Astrocyte of the spinal cord (primary cell): ENCODE measurements around the gene CHCHD10.

ENCODE experiments used
- DNase-seq: peaks from one replicate; pipeline ENCODE4 v3.0.0; 2011; ENCODE audit warnings: low read depth, low spot score
- H3K4me3 ChIP-seq: 2 replicates; pipeline ENCODE4 v1.5.1; 2011; ENCODE audit warnings: low read depth, mild to moderate bottlenecking, low read length, moderate library complexity
- in situ Hi-C: cut with HindIII; loops from 2 replicates; pipeline ENCODE4 v1.10.0; 2017; ENCODE audit warnings: low sequenced_read_pairs
- TF ChIP-seq, protein P1 (sequence below): IDR thresholded peaks from 2 replicates; pipeline ENCODE4 v1.5.1; 2012; ENCODE audit warnings: low read depth, mild to moderate bottlenecking, low read length, inconsistent platforms

The CHCHD10 gene

DNA sequence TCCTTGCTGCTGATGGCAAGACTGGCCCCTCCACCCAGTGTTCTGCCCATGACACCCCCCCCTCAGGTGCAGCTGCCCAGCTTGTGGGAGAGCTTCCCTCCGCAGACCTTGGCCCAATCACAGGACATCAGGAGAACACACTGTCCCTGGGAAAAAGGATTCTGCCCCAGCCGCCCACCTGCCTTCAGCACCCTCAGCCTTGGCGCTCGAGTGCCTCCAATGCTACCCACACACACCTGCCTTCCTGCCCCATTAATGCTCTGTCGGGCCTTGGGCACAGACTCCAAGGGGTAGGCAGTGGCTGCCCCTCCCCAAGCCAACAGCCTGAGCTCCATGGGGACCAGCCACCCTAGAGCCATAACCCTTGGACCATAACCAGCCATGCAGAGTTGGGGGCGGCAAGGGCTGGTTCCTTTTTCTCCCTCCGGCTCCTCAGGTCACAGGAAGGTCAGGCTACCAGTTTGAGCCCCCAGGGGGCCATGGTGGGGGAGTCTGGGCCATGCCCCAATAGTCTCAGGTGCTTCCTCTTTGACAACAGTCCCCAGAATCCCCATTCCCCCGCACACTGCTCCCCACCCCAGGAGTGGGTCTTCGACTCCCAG lies 15.6 kb downstream of the CHCHD10 start:
- DNase-seq, result no peak
- TF ChIP-seq, protein P1, sequence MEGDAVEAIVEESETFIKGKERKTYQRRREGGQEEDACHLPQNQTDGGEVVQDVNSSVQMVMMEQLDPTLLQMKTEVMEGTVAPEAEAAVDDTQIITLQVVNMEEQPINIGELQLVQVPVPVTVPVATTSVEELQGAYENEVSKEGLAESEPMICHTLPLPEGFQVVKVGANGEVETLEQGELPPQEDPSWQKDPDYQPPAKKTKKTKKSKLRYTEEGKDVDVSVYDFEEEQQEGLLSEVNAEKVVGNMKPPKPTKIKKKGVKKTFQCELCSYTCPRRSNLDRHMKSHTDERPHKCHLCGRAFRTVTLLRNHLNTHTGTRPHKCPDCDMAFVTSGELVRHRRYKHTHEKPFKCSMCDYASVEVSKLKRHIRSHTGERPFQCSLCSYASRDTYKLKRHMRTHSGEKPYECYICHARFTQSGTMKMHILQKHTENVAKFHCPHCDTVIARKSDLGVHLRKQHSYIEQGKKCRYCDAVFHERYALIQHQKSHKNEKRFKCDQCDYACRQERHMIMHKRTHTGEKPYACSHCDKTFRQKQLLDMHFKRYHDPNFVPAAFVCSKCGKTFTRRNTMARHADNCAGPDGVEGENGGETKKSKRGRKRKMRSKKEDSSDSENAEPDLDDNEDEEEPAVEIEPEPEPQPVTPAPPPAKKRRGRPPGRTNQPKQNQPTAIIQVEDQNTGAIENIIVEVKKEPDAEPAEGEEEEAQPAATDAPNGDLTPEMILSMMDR, result no peak
- no peak overlapping the region for H3K4me3 ChIP-seq
- in situ Hi-C loops, result no loop called here

DNA sequence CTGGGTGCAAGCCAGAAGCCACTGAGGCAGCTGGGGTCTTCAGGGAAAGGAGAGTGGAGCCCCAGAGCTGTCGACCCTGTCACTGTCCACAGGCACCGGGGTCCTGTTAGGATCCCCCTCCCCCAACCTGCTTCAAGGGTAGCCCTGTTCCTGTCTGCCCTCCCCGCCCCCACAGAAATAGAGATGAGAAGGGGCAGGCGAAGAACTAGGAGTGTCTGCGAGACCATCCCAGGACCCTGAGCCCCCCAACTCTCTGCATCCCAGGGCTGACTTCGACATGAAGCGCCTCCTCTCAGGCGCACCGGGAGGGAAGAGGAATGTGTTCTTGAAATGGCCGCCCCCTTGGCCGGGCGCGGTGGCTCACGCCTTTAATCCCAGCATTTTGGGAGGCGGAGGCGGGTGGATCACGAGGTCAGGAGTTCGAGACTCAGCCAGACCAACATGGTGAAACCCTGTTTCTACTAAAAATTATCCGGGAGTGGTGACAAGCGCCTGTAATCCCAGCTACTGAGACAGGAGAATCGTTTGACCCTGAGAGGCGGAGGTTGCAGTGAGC lies 16.3 kb downstream of the CHCHD10 start:
- H3K4me3 ChIP-seq, result peak overlapping the region; percentile 78
- peak; percentile 16 for DNase-seq
- TF ChIP-seq, protein P1, result no peak
- in situ Hi-C loops, result no loop called here

DNA sequence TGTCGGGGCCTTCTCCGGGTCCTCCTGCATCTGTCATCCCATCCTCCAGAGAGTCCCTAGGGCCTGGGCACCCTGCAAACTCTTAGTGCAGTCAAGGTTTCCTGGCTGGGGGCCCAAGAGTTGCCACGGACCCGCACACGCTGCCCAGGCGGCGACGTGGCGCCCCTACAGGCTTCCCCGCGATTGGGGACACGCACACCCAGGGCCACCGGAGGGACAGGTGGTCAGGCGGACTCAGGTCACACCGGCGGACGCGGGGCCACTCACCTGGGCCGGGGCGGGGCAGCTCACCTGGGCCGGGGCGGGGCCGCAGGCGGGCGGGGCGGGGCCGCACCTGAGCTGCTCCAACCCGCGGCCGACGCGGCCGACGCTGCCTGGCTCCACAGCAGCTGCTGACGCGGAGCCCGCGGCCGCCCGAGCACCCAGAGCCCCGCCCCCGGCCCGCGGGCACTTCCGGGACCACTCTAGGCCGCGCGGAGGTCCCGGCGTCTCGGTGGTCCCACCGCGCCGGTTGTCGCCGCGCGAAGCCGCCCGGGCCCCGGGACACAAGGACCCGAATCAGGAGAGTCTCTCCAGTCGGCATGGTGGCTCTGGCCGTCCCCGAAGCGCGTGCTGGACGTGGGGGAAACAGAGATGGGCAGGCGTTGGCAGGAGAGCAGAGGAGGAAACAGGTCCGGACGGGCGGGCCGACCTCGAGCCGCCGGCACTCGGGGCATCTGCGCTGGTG lies 16.9 kb downstream of the CHCHD10 start, which contains the start of gene ZNF70:
Gene ZNF70, minus strand, starts transcription at position 399 of the 727 bp plus-strand sequence. CDS start 5,972 bp downstream, outside the sequence.
- peak; percentile 76 for DNase-seq
- TF ChIP-seq, protein P1, result peak; percentile 29
- in situ Hi-C loops, result no loop called here

GRCh38 chr22:23750367-23750713 lies 17.4 kb downstream of the CHCHD10 start:
- no peak for DNase-seq
- in situ Hi-C loops, result no loop called here
- TF ChIP-seq, protein P1, result no peak
- peak overlapping the region; percentile 78 for H3K4me3 ChIP-seq

More for the DNA sequence above, 16.9 kb downstream of the CHCHD10 start, which contains the start of gene ZNF70:
- H3K4me3 ChIP-seq, result peak within 1 kb of the TSS; percentile 78

DNA sequence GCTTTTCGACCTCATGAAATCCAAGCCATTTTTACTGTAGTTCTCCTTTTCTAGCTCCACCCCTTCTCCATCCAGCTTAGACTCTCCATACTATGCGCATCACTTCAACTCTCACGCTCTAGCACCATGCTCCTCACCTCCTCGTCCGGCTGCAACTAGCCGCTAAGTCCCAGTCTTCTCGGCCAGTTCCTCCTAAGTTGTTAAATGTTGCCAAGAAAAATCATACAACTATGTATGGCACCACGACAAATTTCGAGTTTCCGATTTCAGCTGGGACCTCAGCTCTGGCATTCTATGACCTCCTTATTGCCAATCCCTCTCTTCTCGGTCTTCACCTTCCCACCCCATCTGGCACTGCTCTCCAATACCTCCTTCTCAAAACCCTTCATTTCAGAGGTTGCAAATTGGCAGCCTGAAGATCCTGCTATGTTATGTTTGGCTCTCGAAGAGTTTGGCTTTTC lies 17.9 kb downstream of the CHCHD10 start:
- no peak for DNase-seq
- TF ChIP-seq, protein P1, result no peak
- in situ Hi-C loops, result no loop called here
- H3K4me3 ChIP-seq, result peak overlapping the region; percentile 78

DNA sequence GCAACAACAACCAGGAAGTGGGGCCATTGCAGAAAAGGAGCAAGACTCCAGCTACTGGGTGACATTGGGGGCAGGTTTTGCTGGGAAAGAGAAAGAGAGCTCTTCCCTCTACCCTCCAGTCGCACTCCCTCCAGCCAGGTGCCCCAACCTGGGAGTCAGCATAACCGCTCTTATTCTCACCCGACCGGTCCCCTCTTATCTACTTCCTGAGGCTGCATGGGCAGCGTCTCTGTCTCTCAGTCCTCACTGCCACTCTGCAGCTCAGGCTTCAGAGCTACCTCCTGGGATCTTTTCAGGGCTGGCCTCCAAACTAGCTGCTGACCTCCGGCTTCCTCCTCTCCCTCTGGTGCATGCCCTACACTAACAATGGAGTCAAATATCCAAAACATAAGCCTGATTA lies 22.0 kb downstream of the CHCHD10 start:
- in situ Hi-C loops, result no loop called here
- H3K4me3 ChIP-seq, result no peak overlapping the region
- no peak for DNase-seq
- TF ChIP-seq, protein P1, result no peak
